Right kidney (tissue), 1 donor: ENCODE measurements around the gene ACP5.

ENCODE experiments used
- DNase-seq: peaks from one replicate; pipeline ENCODE4 v3.0.0-alpha.2; 2016

ACP5 gene

GRCh38 chr19:11547929-11548700 lies 29.3 kb downstream of the ACP5 start:
- DNase-seq, result no peak

GRCh38 chr19:11541238-11541637 lies 36.2 kb downstream of the ACP5 start:
- no peak for DNase-seq

- DNase-seq, result no peak
Observed at GRCh38 chr19:11540645-11541044, 36.8 kb downstream of the ACP5 start.

- peak; percentile 23 for DNase-seq
Observed at GRCh38 chr19:11539495-11540365, 37.7 kb downstream of the ACP5 start.

- DNase-seq, result peak; percentile 43
Observed at GRCh38 chr19:11538232-11539036, 39.0 kb downstream of the ACP5 start, which contains the start of gene CNN1. Gene CNN1 (plus strand): TSS chr19:11538851. CDS start chr19:11538928, 77 bp downstream.

- peak; percentile 88 for DNase-seq
Observed at GRCh38 chr19:11535792-11536595, 41.5 kb downstream of the ACP5 start.

- no peak for DNase-seq
Observed at GRCh38 chr19:11534948-11535347, 42.5 kb downstream of the ACP5 start.

- no peak for DNase-seq
Observed at GRCh38 chr19:11534538-11534937, 42.9 kb downstream of the ACP5 start.

GRCh38 chr19:11530432-11530831 lies 47.0 kb downstream of the ACP5 start:
- DNase-seq, result no peak

GRCh38 chr19:11528551-11529341 lies 48.7 kb downstream of the ACP5 start, which contains the start of gene ECSIT:
Gene ECSIT (minus strand): TSS chr19:11529134. CDS start chr19:11519170, 9,964 bp downstream.
- peak; percentile 98 for DNase-seq
